Measurements from ENCODE around the gene ADAMTS16. TPM values are rescaled to one million over a fixed set of nuclear protein-coding genes. Genes with fewer than 3 reads are reported as not detected.

The ADAMTS16 gene
- total RNA-seq, 1 donor from 2014 or later, result 4.1 TPM

DNA sequence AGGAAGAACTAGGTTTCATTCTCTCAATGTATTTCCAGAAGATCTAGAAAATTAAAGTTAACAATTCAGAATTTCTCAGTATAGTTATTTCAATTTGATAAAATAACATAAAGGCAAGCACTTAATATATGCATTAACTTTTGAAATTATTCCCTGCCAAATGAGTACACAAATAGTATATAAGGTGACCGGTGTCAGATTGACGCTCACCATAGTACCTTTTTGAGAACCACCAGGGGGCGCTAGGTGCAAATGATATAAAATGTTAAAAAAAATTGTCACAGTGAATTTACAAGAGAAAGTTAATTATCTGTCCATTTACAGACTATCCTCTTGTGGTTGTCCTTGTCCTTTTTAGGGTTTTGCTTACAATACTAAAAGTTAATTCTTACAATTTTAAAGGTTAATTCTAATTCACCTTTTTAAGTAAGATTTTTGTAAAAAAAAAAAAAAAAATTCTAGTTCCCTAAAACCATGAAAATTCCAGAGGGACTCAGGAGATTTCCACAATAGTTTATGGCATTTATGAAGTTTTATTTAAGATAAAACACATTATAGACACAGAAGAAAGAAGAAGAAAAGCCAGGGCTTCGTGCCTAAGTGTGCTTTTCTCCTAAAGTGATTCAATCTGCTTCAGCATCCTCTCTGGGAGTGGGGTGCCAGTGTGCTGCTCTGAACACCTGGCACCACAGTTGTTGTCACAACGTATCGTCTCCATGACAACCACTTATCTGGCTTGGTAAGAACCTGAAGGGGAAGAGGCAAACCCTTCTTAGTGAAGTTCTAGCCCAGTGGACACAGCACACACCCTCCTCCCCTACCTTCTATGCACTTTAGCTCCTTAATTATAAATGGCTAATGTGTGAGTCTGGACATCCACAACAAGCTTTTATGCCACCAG is 1.7 kb downstream of the ADAMTS16 start:
- Histone ChIP-seq H3K36me3 (no peaks in the 10 kb centered on the region), H4K20me1 (ENCODE audit: low read depth) (no peaks in the 10 kb centered on the region), H3K4me3 (peak overlapping the region; percentile 63), H3K4me1 (peaks cover 8% of the 10 kb centered on the region), H3K79me2 (ENCODE audit: low read depth) (no peaks in the 10 kb centered on the region), H3F3A (ENCODE audit: low read depth) (peaks cover 10% of the 10 kb centered on the region), H3K9ac (no peak overlapping the region), H3K27me3 (peaks cover 30% of the 10 kb centered on the region), H3K4me2 (no peak overlapping the region), H2AFZ (replicated peaks) (no peak overlapping the region), H3K9me3 (ENCODE audit: low read depth) (no peaks in the 10 kb centered on the region), H3K27ac (no peak overlapping the region)
- no peak overlapping the region for H3K27ac Mint-ChIP-seq
- H3K4me1 Mint-ChIP-seq, result peaks cover 15% of the 10 kb centered on the region
- TF ChIP-seq CTCF (IDR thresholded peaks at IDR 0.05) (peak; percentile 88), EZH2phosphoT487 (IDR thresholded peaks at IDR 0.05) (no peak)
- H3K9me3 Mint-ChIP-seq, result peaks cover 8% of the 10 kb centered on the region
- H3K36me3 Mint-ChIP-seq, result peaks cover 6% of the 10 kb centered on the region
- peaks cover 20% of the 10 kb centered on the region for H3K27me3 Mint-ChIP-seq (ENCODE audit: insufficient read depth, low read depth)
- H3K4me3 Mint-ChIP-seq, result peak overlapping the region; percentile 83
- DNase-seq (ENCODE audit: low spot score), result peak; percentile 81

GRCh38 chr5:5144441-5144840 is 4.3 kb downstream of the ADAMTS16 start:
- Mint-ChIP-seq H3K9me3 (peaks cover 2% of the 10 kb centered on the region), H3K27me3 (ENCODE audit: insufficient read depth, low read depth) (peaks cover 12% of the 10 kb centered on the region), H3K4me1 (peaks cover 11% of the 10 kb centered on the region), H3K4me3 (no peak overlapping the region), H3K36me3 (peaks cover 4% of the 10 kb centered on the region), H3K27ac (no peak overlapping the region)
- no peak for DNase-seq (ENCODE audit: low spot score)
- H3K9ac ChIP-seq, result no peak overlapping the region
- no peaks in the 10 kb centered on the region for H4K20me1 ChIP-seq (ENCODE audit: low read depth)
- H3K4me3 ChIP-seq, result no peak overlapping the region
- no peaks in the 10 kb centered on the region for H3K36me3 ChIP-seq
- TF ChIP-seq EZH2 (IDR thresholded peaks at IDR 0.05) (no peak), EZH2phosphoT487 (IDR thresholded peaks at IDR 0.05) (no peak), CTCF (IDR thresholded peaks at IDR 0.05) (no peak)
- H3K27me3 ChIP-seq, result peaks cover 23% of the 10 kb centered on the region
- no peak overlapping the region for H3K27ac ChIP-seq
- H3K4me2 ChIP-seq, result no peak overlapping the region
- no peaks in the 10 kb centered on the region for H3K9me3 ChIP-seq (ENCODE audit: low read depth)
- H3K79me2 ChIP-seq (ENCODE audit: low read depth), result no peaks in the 10 kb centered on the region
- H2AFZ ChIP-seq (replicated peaks), result no peak overlapping the region
- peaks cover 10% of the 10 kb centered on the region for H3F3A ChIP-seq (ENCODE audit: low read depth)
- peaks cover 8% of the 10 kb centered on the region for H3K4me1 ChIP-seq

GRCh38 chr5:5145651-5146529 is 5.8 kb downstream of the ADAMTS16 start:
- Histone ChIP-seq H2AFZ (replicated peaks) (no peak overlapping the region), H3K27ac (no peak overlapping the region), H3K4me3 (no peak overlapping the region), H3K9me3 (ENCODE audit: low read depth) (no peaks in the 10 kb centered on the region), H3K79me2 (ENCODE audit: low read depth) (no peaks in the 10 kb centered on the region), H4K20me1 (ENCODE audit: low read depth) (no peaks in the 10 kb centered on the region), H3K4me2 (no peak overlapping the region), H3K36me3 (no peaks in the 10 kb centered on the region), H3K9ac (no peak overlapping the region), H3K4me1 (peaks cover 4% of the 10 kb centered on the region), H3F3A (ENCODE audit: low read depth) (peaks cover 5% of the 10 kb centered on the region), H3K27me3 (peaks cover 8% of the 10 kb centered on the region)
- TF ChIP-seq EZH2phosphoT487 (IDR thresholded peaks at IDR 0.05) (no peak), EZH2 (IDR thresholded peaks at IDR 0.05) (no peak), CTCF (IDR thresholded peaks at IDR 0.05) (no peak)
- no peak for DNase-seq (ENCODE audit: low spot score)
- Mint-ChIP-seq H3K36me3 (peaks cover 6% of the 10 kb centered on the region), H3K4me3 (no peak overlapping the region), H3K27ac (no peak overlapping the region), H3K9me3 (peaks cover 4% of the 10 kb centered on the region), H3K4me1 (peaks cover 8% of the 10 kb centered on the region), H3K27me3 (ENCODE audit: insufficient read depth, low read depth) (peaks cover 9% of the 10 kb centered on the region)

Measured in neural progenitor cell (in vitro differentiated cells).